H9 (cell line): ENCODE data around the gene CDH13. TPM values are rescaled to one million over a fixed set of nuclear protein-coding genes. Genes with fewer than 3 reads are reported as not detected.

Source experiments
- DNase-seq: peaks from one replicate; pipeline ENCODE4 v3.0.0-alpha.2; 2017
- H2AFZ ChIP-seq: one replicate; pipeline ENCODE4 v1.6.1; 2013; ENCODE audit warnings: mild to moderate bottlenecking, low read length, control low read depth, moderate library complexity
- H2AK5ac ChIP-seq: 2 replicates; pipeline ENCODE4 v1.6.1; 2013; ENCODE audit warnings: low read length, control low read depth, mixed read lengths; ENCODE audit not compliant: insufficient read length
- H2BK120ac ChIP-seq: one replicate; pipeline ENCODE4 v1.6.1; 2013; ENCODE audit warnings: low read depth, mild to moderate bottlenecking, low read length, control low read depth, inconsistent platforms; ENCODE audit not compliant: poor library complexity, severe bottlenecking
- H2BK12ac ChIP-seq: 2 replicates; pipeline ENCODE4 v1.6.1; 2013; ENCODE audit warnings: low read length, control low read depth, mixed read lengths, low read depth; ENCODE audit not compliant: insufficient read length
- H2BK15ac ChIP-seq: 2 replicates; pipeline ENCODE4 v1.6.1; 2013; ENCODE audit warnings: low read depth, low read length, control low read depth
- H2BK20ac ChIP-seq: one replicate; pipeline ENCODE4 v1.6.1; 2013; ENCODE audit warnings: low read depth, mild to moderate bottlenecking, low read length, control low read depth, inconsistent platforms; ENCODE audit not compliant: poor library complexity, severe bottlenecking
- H2BK5ac ChIP-seq: 2 replicates; pipeline ENCODE4 v1.6.1; 2013; ENCODE audit warnings: low read length, control low read depth, mixed read lengths; ENCODE audit not compliant: insufficient read length
- H3K14ac ChIP-seq: 2 replicates; pipeline ENCODE4 v1.6.1; 2013; ENCODE audit warnings: low read length, control low read depth; ENCODE audit not compliant: insufficient read depth
- H3K18ac ChIP-seq: 2 replicates; pipeline ENCODE4 v1.6.1; 2013; ENCODE audit warnings: low read depth, mild to moderate bottlenecking, mixed read lengths, low read length, control low read depth; ENCODE audit not compliant: insufficient read length
- H3K23ac ChIP-seq: 2 replicates; pipeline ENCODE4 v1.6.1; 2013; ENCODE audit warnings: low read length, control low read depth, mixed read lengths, low read depth; ENCODE audit not compliant: insufficient read length
- H3K23me2 ChIP-seq: 2 replicates; pipeline ENCODE4 v1.6.1; 2013; ENCODE audit warnings: low read depth, mild to moderate bottlenecking, mixed read lengths, low read length, control low read depth; ENCODE audit not compliant: insufficient read length, poor library complexity, severe bottlenecking
- H3K27ac ChIP-seq: 2 replicates; pipeline ENCODE4 v1.5.1; 2013; ENCODE audit warnings: low read length, control low read depth, mixed read lengths, low read depth; ENCODE audit not compliant: insufficient read length
- H3K27me3 ChIP-seq: 2 replicates; pipeline ENCODE4 v1.6.1; 2013; ENCODE audit warnings: low read length, control low read depth, inconsistent platforms; ENCODE audit not compliant: insufficient read depth
- H3K4ac ChIP-seq: 2 replicates; pipeline ENCODE4 v1.6.1; 2013; ENCODE audit warnings: low read depth, mild to moderate bottlenecking, control low read depth, inconsistent platforms, low read length, moderate library complexity
- H3K4me1 ChIP-seq: 2 replicates; pipeline ENCODE4 v1.6.1; 2013; ENCODE audit warnings: low read length, control low read depth, inconsistent platforms; ENCODE audit not compliant: insufficient read depth
- H3K4me2 ChIP-seq: 2 replicates; pipeline ENCODE4 v1.6.1; 2013; ENCODE audit warnings: low read length, control low read depth, mixed read lengths; ENCODE audit not compliant: insufficient read length, insufficient read depth
- H3K56ac ChIP-seq: 2 replicates; pipeline ENCODE4 v1.6.1; 2013; ENCODE audit warnings: low read depth, mild to moderate bottlenecking, mixed read lengths, low read length, control low read depth; ENCODE audit not compliant: insufficient read length
- H3K79me1 ChIP-seq: 2 replicates; pipeline ENCODE4 v1.6.1; 2013; ENCODE audit warnings: low read depth, mild to moderate bottlenecking, moderate library complexity, low read length, control low read depth, inconsistent platforms; ENCODE audit not compliant: insufficient read depth, poor library complexity, severe bottlenecking
- H3K79me2 ChIP-seq: 2 replicates; pipeline ENCODE4 v1.6.1; 2013; ENCODE audit warnings: low read length, control low read depth, inconsistent platforms; ENCODE audit not compliant: insufficient read depth
- H3K9ac ChIP-seq: 2 replicates; pipeline ENCODE4 v1.6.1; 2013; ENCODE audit warnings: low read length, control low read depth, mixed read lengths; ENCODE audit not compliant: insufficient read length; ENCODE audit errors: extremely low read depth
- H3K9me3 ChIP-seq: one replicate; pipeline ENCODE4 v1.6.1; 2013; ENCODE audit warnings: low read depth, low read length, inconsistent platforms; ENCODE audit not compliant: control insufficient read depth
- H3T11ph ChIP-seq: one replicate; pipeline ENCODE4 v1.6.1; 2013; ENCODE audit warnings: mild to moderate bottlenecking, low read length, control low read depth, inconsistent platforms
- H4K20me1 ChIP-seq: one replicate; pipeline ENCODE4 v1.6.1; 2013; ENCODE audit not compliant: control insufficient read depth, insufficient read length, insufficient read depth
- H4K5ac ChIP-seq: 2 replicates; pipeline ENCODE4 v1.6.1; 2013; ENCODE audit warnings: low read depth, mild to moderate bottlenecking, mixed read lengths, low read length, control low read depth; ENCODE audit not compliant: insufficient read length
- H4K8ac ChIP-seq: replicated peaks from 2 replicates; pipeline ENCODE4 v1.6.1; 2013; ENCODE audit warnings: low read length, control low read depth, mixed read lengths, low read depth; ENCODE audit not compliant: insufficient read length
- H4K91ac ChIP-seq: 2 replicates; pipeline ENCODE4 v1.6.1; 2013; ENCODE audit warnings: low read depth, mild to moderate bottlenecking, moderate library complexity, mixed read lengths, low read length, control low read depth; ENCODE audit not compliant: insufficient read length
- H3K27ac Mint-ChIP-seq, 3 experiments: 2 replicates in 2 of 3; 3 replicates in 1 of 3; pipeline ENCODE4 v1.8.0; 2020 to 2021; ENCODE audit warnings: mixed read lengths in 3 of 3, mild to moderate bottlenecking in 1 of 3, moderate library complexity in 1 of 3
- H3K27me3 Mint-ChIP-seq: 2 replicates; pipeline ENCODE4 v1.8.0; 2021; ENCODE audit warnings: low read depth, mild to moderate bottlenecking, moderate library complexity, mixed read lengths
- H3K36me3 Mint-ChIP-seq, 3 experiments: 2 replicates in 2 of 3; 3 replicates in 1 of 3; pipeline ENCODE4 v1.8.0; 2020 to 2021; ENCODE audit warnings: low read depth in 3 of 3, mixed read lengths in 3 of 3; ENCODE audit not compliant: insufficient read depth in 1 of 3
- H3K4me1 Mint-ChIP-seq, 2 experiments: 2 replicates each; pipeline ENCODE4 v1.8.0; 2020; ENCODE audit warnings: mixed read lengths in 2 of 2
- H3K4me3 Mint-ChIP-seq, 2 experiments: 2 replicates in 1 of 2; 3 replicates in 1 of 2; pipeline ENCODE4 v1.8.0; 2020 to 2021; ENCODE audit warnings: mild to moderate bottlenecking in 2 of 2, mixed read lengths in 2 of 2, moderate library complexity in 1 of 2
- H3K9me3 Mint-ChIP-seq, 2 experiments: 2 replicates in 1 of 2; 3 replicates in 1 of 2; pipeline ENCODE4 v1.8.0; 2020; ENCODE audit warnings: mild to moderate bottlenecking in 2 of 2, mixed read lengths in 2 of 2, moderate library complexity in 1 of 2
- WGBS: extraction: QIAGEN DNeasy Blood & Tissue Kit; methylation state at CpG from one replicate; pipeline ENCODE4 v1.1.7; 2013; ENCODE audit warnings: missing lambda C conversion rate, low lambda C conversion rate, mixed read lengths; ENCODE audit not compliant: insufficient read length; ENCODE audit errors: extremely low coverage; 5-methylcytosine and 5-hydroxymethylcytosine counted together
- total RNA-seq: library from RNA; stranded (reverse); gene quantifications from 2 replicates; pipeline ENCODE4 v1.2.1, GENCODE V29; 2021
- TF ChIP-seq, protein P1 (sequence below): fragments of 200-600 bp; sonication (generic); conservative IDR thresholded peaks from 3 replicates; pipeline ENCODE4 v1.8.0; 2021; ENCODE audit warnings: antibody characterized with exemption, mild to moderate bottlenecking

Gene CDH13
- total RNA-seq, 1 experiment from 2014 or later, result 1.5 TPM

DNA sequence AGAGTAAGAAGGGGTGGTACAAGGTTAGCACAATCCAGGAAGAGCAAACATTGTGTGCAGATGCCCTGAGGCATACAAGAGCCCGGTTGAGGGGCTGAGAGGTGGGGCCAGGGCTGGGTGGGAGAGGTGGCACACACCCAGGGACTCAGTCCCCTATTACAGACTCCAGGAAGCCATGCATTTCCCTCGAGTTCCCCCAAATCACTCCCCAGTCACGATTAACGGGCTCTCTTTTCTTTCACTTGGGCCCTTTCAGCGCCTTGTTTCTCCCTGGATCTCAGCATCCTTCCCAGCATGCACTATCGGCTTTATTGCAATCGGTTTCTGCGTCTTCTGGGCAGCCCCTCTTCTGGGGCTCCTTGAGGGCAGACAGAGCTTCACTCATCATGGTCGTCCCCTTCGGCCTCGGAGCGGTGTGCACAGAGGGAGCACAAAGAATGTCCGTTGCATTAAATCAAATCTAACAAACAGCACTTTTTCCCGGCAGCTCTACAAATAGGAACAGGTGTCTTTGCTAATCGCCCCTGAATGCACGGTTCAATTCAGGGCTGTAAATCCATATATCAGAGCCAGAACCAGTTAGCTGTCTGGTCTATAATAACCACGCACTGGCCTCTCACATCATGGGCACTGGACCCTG lies 996.4 kb downstream of the CDH13 start:
- H3K27me3 ChIP-seq, result no peaks in the 10 kb centered on the region
- no peak overlapping the region for H2BK5ac ChIP-seq
- H3K79me1 ChIP-seq, result no peaks in the 10 kb centered on the region
- H2AFZ ChIP-seq, result no peak overlapping the region
- no CpG with 5 or more reads among the region's 17 CpGs for WGBS
- no peaks in the 10 kb centered on the region for H3K9me3 ChIP-seq
- H2BK15ac ChIP-seq, result no peak overlapping the region
- H2BK20ac ChIP-seq, result no peak overlapping the region
- peaks cover 3% of the 10 kb centered on the region for H4K20me1 ChIP-seq
- H2BK120ac ChIP-seq, result no peak overlapping the region
- H3K27ac Mint-ChIP-seq, result peak overlapping the region in 1 of 3 experiments; percentile 41; a peak in 1 of 7 replicates
- H3K36me3 Mint-ChIP-seq, result no peaks in the 10 kb centered on the region
- H3K4me1 Mint-ChIP-seq, result peaks cover 29 to 31% of the 10 kb centered on the region in 2 experiments
- H3K4ac ChIP-seq, result no peak overlapping the region
- H3K56ac ChIP-seq, result no peak overlapping the region
- H3K27ac ChIP-seq, result no peak overlapping the region
- H3K14ac ChIP-seq, result no peak overlapping the region
- H3K4me2 ChIP-seq, result no peak overlapping the region
- no peaks in the 10 kb centered on the region for H3K9me3 Mint-ChIP-seq
- no peak overlapping the region for H3T11ph ChIP-seq
- H3K4me3 Mint-ChIP-seq, result no peak overlapping the region
- H3K23ac ChIP-seq, result no peak overlapping the region
- peak; percentile 16 for DNase-seq
- H2BK12ac ChIP-seq, result no peak overlapping the region
- H2AK5ac ChIP-seq, result no peak overlapping the region
- H3K4me1 ChIP-seq, result peaks cover 8% of the 10 kb centered on the region; the same call in 1 of the 2 replicates
- H3K27me3 Mint-ChIP-seq, result peaks cover 5% of the 10 kb centered on the region; the same call in 1 of the 2 replicates
- no peak overlapping the region for H3K9ac ChIP-seq
- no peaks in the 10 kb centered on the region for H3K23me2 ChIP-seq
- no peak overlapping the region for H4K91ac ChIP-seq
- no peaks in the 10 kb centered on the region for H3K79me2 ChIP-seq
- TF ChIP-seq, protein P1, sequence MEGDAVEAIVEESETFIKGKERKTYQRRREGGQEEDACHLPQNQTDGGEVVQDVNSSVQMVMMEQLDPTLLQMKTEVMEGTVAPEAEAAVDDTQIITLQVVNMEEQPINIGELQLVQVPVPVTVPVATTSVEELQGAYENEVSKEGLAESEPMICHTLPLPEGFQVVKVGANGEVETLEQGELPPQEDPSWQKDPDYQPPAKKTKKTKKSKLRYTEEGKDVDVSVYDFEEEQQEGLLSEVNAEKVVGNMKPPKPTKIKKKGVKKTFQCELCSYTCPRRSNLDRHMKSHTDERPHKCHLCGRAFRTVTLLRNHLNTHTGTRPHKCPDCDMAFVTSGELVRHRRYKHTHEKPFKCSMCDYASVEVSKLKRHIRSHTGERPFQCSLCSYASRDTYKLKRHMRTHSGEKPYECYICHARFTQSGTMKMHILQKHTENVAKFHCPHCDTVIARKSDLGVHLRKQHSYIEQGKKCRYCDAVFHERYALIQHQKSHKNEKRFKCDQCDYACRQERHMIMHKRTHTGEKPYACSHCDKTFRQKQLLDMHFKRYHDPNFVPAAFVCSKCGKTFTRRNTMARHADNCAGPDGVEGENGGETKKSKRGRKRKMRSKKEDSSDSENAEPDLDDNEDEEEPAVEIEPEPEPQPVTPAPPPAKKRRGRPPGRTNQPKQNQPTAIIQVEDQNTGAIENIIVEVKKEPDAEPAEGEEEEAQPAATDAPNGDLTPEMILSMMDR, result no peak
- H3K18ac ChIP-seq, result no peak overlapping the region
- H4K5ac ChIP-seq, result no peak overlapping the region
- H4K8ac ChIP-seq, result no peak overlapping the region
